K562 (cell line): ENCODE results near the gene S100A6. TPM values are rescaled to one million over a fixed set of nuclear protein-coding genes. Genes with fewer than 3 reads are reported as not detected.
A peak's percentile ranks its signal among the peaks of the same experiment; 100 is the strongest.

Experiments used
- CEBPG ChIP-seq, 3 experiments: fragments of 200-800 bp in 1 of 3; sonication (Bioruptor generic) in 1 of 3; sonication (generic) in 1 of 3; formaldehyde crosslinking in 1 of 3; IDR thresholded peaks in 2 of 3; conservative IDR thresholded peaks in 1 of 3; 2 replicates each; pipeline versions ENCODE4 v1.6.1 to v1.8.0; 2016 to 2022; ENCODE audit warnings: missing compliant biosample characterization in 2 of 3, missing genetic modification characterization in 2 of 3, mild to moderate bottlenecking in 1 of 3, missing genetic modification reagents in 1 of 3
- ELF4 ChIP-seq: fragments of 450-650 bp; formaldehyde crosslinking; IDR thresholded peaks from 2 replicates; pipeline ENCODE4 v1.4.0; 2022; ENCODE audit warnings: missing genetic modification characterization
- GATA2 ChIP-seq: sonication (generic); formaldehyde crosslinking; IDR thresholded peaks from 2 replicates; pipeline ENCODE4 v1.4.0; 2020; ENCODE audit warnings: mild to moderate bottlenecking, missing genetic modification reagents
- HCFC1 ChIP-seq: IDR thresholded peaks from 2 replicates; pipeline ENCODE4 v1.6.1; 2012; ENCODE audit warnings: low read depth, low read length, improper control_type of control experiment
- L3MBTL2 ChIP-seq: fragments of 450-650 bp; IDR thresholded peaks from 2 replicates; pipeline ENCODE4 v1.6.1; 2016; ENCODE audit warnings: mild to moderate bottlenecking, moderate library complexity
- PHF8 ChIP-seq: fragments of 200-600 bp; sonication (generic); IDR thresholded peaks from 2 replicates; pipeline ENCODE4 v1.6.1; 2012; ENCODE audit warnings: mixed run types, mild to moderate bottlenecking, inconsistent platforms, low read length, moderate library complexity, borderline replicate concordance
- SMARCC2 ChIP-seq: fragments of 450-650 bp; IDR thresholded peaks from 2 replicates; pipeline ENCODE4 v1.6.1; 2017; ENCODE audit warnings: antibody characterized with exemption, moderate library complexity, mild to moderate bottlenecking, low read depth
- SRSF7 ChIP-seq: fragments of 200-400 bp; formaldehyde crosslinking; optimal IDR thresholded peaks from 2 replicates; pipeline ENCODE3; 2017; ENCODE audit warnings: mild to moderate bottlenecking, low read depth, low read length
- WHSC1 ChIP-seq: IDR thresholded peaks from one replicate; pipeline ENCODE4 v1.6.1; 2012; ENCODE audit warnings: low read length, control low read depth, inconsistent platforms
- polyA plus RNA-seq, 8 experiments: library from polyadenylated mRNA; depleted of rRNA in 4 of 8; stranded (reverse) in 5 of 8; unstranded in 3 of 8; fragments of >200 nt; fragmentation: Nextera tagmentation in 2 of 8; fragmentation: Illumina TruSeq in 1 of 8; extraction: Ambion mirVana in 2 of 8; extraction: Trizol in 1 of 8; gene quantifications; 2 replicates each; pipeline versions ENCODE4 v1.2.1 to v1.2.3, GENCODE V29; 2011 to 2014; ENCODE audit warnings: inconsistent platforms in 1 of 8, missing spikeins in 1 of 8
- total RNA-seq, 7 experiments: library from RNA; depleted of rRNA in 6 of 7; stranded (reverse); fragments of >200 nt in 6 of 7; fragmentation: Illumina TruSeq in 2 of 7; extraction: Trizol in 2 of 7; gene quantifications; 2 replicates each; pipeline versions ENCODE4 v1.2.1 to v1.2.3, GENCODE V29; 2011 to 2021; ENCODE audit warnings: low replicate concordance in 1 of 7
- TF ChIP-seq, protein P1 (sequence below): fragments of 200-800 bp; sonication (Bioruptor generic); IDR thresholded peaks from 2 replicates; pipeline ENCODE4 v1.6.1; 2016; ENCODE audit warnings: missing genetic modification characterization, missing compliant biosample characterization
- TF ChIP-seq, protein P2 (sequence below), 2 experiments: fragments of 450-650 bp in 1 of 2; sonication (generic) in 1 of 2; formaldehyde crosslinking in 1 of 2; IDR thresholded peaks in 1 of 2; conservative IDR thresholded peaks in 1 of 2; 2 replicates each; pipeline versions ENCODE4 v1.6.1 to v1.8.1; 2016 to 2023; ENCODE audit warnings: mild to moderate bottlenecking in 2 of 2, moderate library complexity in 2 of 2, inconsistent platforms in 1 of 2, missing genetic modification reagents in 1 of 2
- TF ChIP-seq, protein P3 (sequence below), 2 experiments: IDR thresholded peaks; 2 replicates each; pipeline ENCODE4 v1.6.1; 2011; ENCODE audit warnings: borderline replicate concordance in 1 of 2, control low read depth in 1 of 2, low read depth in 1 of 2, low read length in 1 of 2, mild to moderate bottlenecking in 1 of 2, mixed read lengths in 1 of 2, moderate library complexity in 1 of 2; ENCODE audit not compliant: insufficient read depth in 1 of 2, insufficient read length in 1 of 2, poor library complexity in 1 of 2, severe bottlenecking in 1 of 2; ENCODE audit errors: extremely low read depth in 1 of 2

S100A6 gene
- total and polyA plus RNA-seq, 9 of the 15 experiments (the other 6 are each of a cell fraction or from before 2014, with no cell fraction given): 9.8 to 66.5 (median 23.2) TPM

DNA sequence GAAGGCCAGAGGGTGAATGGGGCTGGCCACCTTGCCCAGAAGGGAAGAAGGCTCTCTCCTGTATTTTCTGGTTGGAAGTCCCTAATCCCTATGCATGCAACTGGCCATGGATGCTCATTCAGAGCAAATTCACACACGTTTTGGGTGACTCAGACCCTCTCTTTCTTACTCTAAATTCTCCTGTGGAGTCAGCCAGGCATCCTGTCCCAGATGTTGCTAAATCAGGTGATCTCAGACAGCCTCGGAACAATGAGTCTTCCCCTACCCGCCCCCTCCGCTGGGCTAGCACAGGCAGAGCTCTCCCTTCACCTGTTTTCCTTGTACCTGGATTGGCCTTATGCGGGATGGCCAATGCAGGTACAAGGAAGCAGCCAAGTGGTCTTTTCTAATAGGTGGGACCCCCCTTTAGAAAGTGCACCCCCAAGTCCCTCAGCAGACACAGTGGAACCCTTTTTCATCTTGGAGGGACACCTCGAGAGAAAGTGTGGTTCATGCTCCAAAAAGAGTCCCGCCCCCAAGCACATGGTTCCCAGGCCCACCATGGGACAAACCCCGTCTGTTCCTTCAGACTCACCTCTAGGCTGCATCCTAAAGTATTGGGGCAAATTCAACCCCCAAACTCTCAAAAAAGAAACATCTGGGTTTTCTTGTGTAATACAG is 8.6 kb downstream of the S100A6 start (continued):
- TF ChIP-seq, protein P1, sequence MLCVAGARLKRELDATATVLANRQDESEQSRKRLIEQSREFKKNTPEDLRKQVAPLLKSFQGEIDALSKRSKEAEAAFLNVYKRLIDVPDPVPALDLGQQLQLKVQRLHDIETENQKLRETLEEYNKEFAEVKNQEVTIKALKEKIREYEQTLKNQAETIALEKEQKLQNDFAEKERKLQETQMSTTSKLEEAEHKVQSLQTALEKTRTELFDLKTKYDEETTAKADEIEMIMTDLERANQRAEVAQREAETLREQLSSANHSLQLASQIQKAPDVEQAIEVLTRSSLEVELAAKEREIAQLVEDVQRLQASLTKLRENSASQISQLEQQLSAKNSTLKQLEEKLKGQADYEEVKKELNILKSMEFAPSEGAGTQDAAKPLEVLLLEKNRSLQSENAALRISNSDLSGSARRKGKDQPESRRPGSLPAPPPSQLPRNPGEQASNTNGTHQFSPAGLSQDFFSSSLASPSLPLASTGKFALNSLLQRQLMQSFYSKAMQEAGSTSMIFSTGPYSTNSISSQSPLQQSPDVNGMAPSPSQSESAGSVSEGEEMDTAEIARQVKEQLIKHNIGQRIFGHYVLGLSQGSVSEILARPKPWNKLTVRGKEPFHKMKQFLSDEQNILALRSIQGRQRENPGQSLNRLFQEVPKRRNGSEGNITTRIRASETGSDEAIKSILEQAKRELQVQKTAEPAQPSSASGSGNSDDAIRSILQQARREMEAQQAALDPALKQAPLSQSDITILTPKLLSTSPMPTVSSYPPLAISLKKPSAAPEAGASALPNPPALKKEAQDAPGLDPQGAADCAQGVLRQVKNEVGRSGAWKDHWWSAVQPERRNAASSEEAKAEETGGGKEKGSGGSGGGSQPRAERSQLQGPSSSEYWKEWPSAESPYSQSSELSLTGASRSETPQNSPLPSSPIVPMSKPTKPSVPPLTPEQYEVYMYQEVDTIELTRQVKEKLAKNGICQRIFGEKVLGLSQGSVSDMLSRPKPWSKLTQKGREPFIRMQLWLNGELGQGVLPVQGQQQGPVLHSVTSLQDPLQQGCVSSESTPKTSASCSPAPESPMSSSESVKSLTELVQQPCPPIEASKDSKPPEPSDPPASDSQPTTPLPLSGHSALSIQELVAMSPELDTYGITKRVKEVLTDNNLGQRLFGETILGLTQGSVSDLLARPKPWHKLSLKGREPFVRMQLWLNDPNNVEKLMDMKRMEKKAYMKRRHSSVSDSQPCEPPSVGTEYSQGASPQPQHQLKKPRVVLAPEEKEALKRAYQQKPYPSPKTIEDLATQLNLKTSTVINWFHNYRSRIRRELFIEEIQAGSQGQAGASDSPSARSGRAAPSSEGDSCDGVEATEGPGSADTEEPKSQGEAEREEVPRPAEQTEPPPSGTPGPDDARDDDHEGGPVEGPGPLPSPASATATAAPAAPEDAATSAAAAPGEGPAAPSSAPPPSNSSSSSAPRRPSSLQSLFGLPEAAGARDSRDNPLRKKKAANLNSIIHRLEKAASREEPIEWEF (CRISPR knock-in tag): no peak
- TF ChIP-seq WHSC1 (no peak), HCFC1 (no peak), SMARCC2 (no peak), L3MBTL2 (peak; percentile 25; the same call in 1 of the 2 replicates), GATA2 (CRISPR knock-in tag) (no peak), PHF8 (0 out of 2 replicates have a peak, but pooled peaks have one; percentile 8), ELF4 (no peak), SRSF7 (no peak), CEBPG (CRISPR knock-in tag; IDR thresholded peaks at IDR 0.05) (no peak), CEBPG (tag; conservative IDR thresholded peaks at IDR 0.05 in 1 of 2, IDR thresholded peaks at IDR 0.05 in 1 of 2) (no peak)
- TF ChIP-seq, protein P2, sequence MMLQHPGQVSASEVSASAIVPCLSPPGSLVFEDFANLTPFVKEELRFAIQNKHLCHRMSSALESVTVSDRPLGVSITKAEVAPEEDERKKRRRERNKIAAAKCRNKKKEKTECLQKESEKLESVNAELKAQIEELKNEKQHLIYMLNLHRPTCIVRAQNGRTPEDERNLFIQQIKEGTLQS (IDR thresholded peaks at IDR 0.05): 0 out of 2 replicates have a peak, but pooled peaks have one; percentile 22
- TF ChIP-seq, protein P2 (CRISPR knock-in tag; conservative IDR thresholded peaks at IDR 0.05): no peak
- TF ChIP-seq, protein P3, sequence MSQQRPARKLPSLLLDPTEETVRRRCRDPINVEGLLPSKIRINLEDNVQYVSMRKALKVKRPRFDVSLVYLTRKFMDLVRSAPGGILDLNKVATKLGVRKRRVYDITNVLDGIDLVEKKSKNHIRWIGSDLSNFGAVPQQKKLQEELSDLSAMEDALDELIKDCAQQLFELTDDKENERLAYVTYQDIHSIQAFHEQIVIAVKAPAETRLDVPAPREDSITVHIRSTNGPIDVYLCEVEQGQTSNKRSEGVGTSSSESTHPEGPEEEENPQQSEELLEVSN (IDR thresholded peaks at IDR 0.05; ENCODE audit: borderline replicate concordance in 1 of 2, extremely low read depth in 1 of 2, insufficient read depth in 1 of 2, insufficient read length in 1 of 2, low read depth in 1 of 2, low read length in 1 of 2, poor library complexity in 1 of 2, severe bottlenecking in 1 of 2): peak in 1 of 2 experiments; percentile 30
